Esophagus muscularis mucosa (tissue), 3 donors: ENCODE measurements around the gene SLC4A3.

ENCODE experiments used
- CTCF ChIP-seq, 3 experiments: fragments of 200-600 bp in 2 of 3; fragments of 450-650 bp in 1 of 3; sonication (generic) in 2 of 3; IDR thresholded peaks; one replicate each; pipeline ENCODE4 v1.5.1; 2017 to 2019; ENCODE audit warnings: antibody characterized with exemption in 3 of 3, mild to moderate bottlenecking in 2 of 3, moderate library complexity in 1 of 3
- POLR2A ChIP-seq: fragments of 450-650 bp; IDR thresholded peaks from one replicate; pipeline ENCODE4 v1.6.1; 2017; ENCODE audit warnings: antibody characterized with exemption, moderate library complexity, mild to moderate bottlenecking, low read depth
- POLR2AphosphoS5 ChIP-seq, 2 donors: sonication (generic); formaldehyde crosslinking; IDR thresholded peaks; one replicate each; pipeline ENCODE4 v1.6.1; 2017; ENCODE audit warnings: antibody characterized with exemption in 2 of 2

DNA sequence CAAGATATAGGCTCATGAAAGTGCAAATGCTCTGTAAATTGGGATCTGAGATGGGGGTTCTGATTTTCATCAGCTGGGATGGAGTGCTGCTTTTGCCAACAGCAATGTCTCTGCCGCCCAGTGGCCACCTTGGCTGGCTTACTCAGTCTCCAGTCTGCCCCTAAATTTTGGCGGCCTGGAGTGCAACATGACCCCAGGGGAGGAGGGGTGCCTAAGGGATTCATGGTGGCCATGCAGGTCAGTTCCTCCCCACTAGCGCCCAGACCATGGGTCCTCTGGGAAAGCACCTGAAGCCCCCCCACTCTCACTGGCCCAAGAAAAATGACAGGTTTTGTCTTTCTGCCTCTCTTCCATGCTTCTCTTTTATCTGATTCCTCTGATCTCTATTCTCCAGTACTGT, 45.0 kb downstream of the SLC4A3 start:
- TF ChIP-seq POLR2AphosphoS5 (IDR thresholded peaks at IDR 0.05) (no peak), CTCF (IDR thresholded peaks at IDR 0.05) (no peak), POLR2A (no peak)
